ENCODE data around the gene RAB37.

Gene RAB37

GRCh38 chr17:74760404-74761105 is 23.5 kb downstream of the RAB37 start:
- DNase-seq (ENCODE audit: low read depth) = no peak

DNA sequence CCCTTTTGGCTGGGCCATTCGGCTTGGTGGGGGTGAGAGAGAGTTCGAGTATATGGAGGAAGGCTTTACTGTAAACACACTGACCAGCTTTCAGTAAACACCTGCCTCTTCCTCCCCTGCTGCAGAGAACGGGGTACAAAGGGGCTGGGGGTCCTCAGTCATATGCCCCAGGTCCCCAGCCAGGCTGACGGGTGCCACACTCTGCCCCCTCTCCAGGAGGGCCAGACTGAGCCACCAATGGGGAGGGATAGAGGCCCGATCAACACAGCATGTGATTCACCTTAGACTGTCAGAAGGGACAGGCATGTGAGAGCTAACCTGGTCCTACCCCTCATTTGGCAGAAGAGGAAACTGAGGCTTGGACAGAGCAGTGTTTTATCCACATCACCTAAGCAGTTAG is 24.4 kb downstream of the RAB37 start:
- DNase-seq (ENCODE audit: low read depth) = no peak

GRCh38 chr17:74761931-74762330 is 24.9 kb downstream of the RAB37 start:
- no peak for DNase-seq (ENCODE audit: low read depth)

DNA sequence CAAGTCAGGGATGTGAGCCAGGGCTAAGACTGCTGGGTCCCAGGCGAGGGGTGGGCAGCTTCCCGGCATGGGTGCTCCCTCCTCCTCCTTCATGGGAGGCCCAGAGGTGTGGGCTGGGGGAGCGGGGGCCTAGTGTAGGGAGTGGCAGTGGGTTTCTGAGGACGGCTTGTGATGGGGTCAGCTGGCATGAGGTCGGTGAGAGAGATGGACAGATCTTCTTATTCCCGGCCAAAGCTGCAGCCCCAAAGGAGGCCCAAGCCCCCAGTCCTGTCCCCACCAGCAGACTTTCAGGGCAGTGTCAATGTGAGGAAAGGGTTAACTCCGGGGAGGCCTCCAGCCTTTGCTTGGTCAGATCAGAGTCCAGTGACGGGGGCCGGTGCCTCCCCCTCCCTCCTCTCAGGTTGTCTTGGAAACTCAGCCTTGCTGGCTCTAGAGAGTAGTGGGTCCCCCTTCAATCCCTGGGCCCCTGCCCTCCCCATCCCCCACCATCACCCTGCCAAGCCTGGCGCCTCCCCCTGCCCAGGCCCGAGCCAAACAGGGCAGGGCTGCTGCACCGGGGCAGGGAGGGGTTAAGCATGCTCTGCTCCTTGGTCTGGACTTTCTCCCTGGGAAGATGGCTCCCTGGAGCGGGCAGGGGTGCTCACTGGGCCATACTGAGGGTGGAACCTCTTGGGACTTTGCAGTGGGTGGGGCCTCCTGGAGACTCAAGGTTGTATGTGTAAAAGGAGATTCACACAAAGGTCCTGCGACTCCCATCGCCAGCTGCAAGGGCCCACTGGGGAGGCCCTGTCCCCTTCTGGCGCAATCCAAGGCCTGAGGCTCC is 26.7 kb downstream of the RAB37 start:
- no peak for DNase-seq (ENCODE audit: low read depth)

DNA sequence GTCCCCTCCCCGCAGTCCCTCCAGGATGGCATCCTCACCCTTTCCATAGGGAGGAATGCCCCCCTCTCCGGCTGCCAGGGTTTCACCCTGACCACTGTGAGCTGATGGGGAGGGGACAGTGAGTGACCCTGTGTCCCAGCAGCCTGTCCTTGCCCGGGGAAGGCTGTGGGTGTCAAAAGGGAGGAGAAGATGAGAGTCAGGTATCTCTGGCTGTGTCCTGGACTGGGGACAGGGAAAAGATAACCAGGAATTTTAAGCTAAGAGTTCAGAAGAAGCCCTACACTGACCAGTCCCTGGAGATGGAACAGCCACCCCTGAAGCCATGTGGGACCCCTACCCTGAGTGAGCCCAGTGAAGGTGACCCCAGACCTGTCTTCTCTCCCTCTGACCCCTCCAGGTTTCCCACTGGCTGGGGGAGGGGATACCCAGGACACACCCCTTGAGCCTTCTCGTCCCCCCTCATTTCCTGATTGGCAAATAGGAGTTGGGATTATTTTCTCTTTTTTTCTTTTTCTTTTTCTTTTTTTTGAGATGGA is 27.8 kb downstream of the RAB37 start:
- no peak for DNase-seq (ENCODE audit: low read depth)

GRCh38 chr17:74766413-74766812 is 29.4 kb downstream of the RAB37 start:
- DNase-seq (ENCODE audit: low read depth) = no peak

DNA sequence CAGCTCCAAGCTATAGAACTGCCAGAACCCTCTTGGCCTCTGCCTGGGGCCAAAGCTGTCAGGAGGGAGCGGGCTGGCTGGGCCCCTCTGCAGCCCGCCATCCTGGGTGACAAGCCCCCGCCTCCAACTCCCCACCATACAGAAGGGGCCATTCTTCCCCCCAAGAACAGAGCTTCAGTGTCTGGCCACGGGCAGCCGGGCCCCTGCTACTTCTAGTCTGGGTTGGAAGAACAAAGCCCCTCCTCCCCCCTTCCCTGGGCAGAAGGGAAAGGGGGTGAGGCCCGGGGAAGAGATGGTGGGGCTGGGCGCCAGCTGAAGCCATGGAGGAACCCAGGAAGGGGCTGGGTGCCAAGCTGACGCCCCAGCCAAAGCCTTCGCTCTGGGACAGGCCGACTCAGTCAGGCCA is 30.1 kb downstream of the RAB37 start:
- DNase-seq (ENCODE audit: low read depth) = no peak

GRCh38 chr17:74768069-74768762 is 31.2 kb downstream of the RAB37 start:
- no peak for DNase-seq (ENCODE audit: low read depth)

DNA sequence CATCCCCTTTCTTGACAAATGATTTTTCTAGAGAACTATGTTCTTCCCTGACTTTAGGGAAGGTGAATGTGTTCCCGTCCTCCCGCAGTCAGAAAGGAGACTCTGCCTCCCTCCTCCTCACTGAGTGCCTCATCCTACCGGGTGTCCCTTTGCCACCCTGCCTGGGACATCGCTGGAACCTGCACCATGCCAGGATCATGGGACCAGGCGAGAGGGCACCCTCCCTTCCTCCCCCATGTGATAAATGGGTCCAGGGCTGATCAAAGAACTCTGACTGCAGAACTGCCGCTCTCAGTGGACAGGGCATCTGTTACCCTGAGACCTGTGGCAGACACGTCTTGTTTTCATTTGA is 31.7 kb downstream of the RAB37 start:
- DNase-seq (ENCODE audit: low read depth) = no peak

- no peak for DNase-seq (ENCODE audit: low read depth)
These were observed 32.3 kb downstream of the RAB37 start for GRCh38 chr17:74769266-74769855.

DNA sequence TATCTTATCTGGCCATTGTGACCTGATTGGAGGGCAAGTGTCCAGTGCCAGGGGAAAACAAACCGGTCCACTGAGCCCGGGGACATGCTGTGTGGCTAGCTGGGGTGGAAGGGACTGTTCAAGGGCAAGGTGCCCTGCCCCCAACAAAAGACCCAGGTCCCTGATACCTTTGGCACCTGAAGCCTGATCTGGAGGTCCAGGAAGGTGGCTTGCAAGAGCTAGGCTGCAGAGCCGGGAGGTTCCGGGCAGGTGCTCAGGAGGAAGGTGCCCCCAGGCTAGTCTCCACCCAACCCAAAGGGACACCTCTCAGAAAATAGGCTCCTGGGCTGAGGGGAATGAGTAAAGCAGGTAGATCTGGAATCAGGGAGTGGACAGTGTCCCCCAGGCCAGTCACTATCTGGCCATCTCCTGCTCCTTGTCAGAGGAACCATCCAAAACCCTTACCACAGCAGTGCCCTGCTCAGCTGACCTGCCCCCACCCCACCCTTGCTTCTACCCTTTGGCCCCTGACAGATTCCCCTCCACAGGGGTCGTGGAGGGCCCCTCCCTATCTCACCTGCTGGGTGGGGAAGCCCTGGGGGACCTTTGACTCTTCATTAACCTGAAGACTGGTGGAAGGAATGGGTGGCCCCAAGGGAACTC is 32.9 kb downstream of the RAB37 start:
- DNase-seq (ENCODE audit: low read depth) = no peak

DNA sequence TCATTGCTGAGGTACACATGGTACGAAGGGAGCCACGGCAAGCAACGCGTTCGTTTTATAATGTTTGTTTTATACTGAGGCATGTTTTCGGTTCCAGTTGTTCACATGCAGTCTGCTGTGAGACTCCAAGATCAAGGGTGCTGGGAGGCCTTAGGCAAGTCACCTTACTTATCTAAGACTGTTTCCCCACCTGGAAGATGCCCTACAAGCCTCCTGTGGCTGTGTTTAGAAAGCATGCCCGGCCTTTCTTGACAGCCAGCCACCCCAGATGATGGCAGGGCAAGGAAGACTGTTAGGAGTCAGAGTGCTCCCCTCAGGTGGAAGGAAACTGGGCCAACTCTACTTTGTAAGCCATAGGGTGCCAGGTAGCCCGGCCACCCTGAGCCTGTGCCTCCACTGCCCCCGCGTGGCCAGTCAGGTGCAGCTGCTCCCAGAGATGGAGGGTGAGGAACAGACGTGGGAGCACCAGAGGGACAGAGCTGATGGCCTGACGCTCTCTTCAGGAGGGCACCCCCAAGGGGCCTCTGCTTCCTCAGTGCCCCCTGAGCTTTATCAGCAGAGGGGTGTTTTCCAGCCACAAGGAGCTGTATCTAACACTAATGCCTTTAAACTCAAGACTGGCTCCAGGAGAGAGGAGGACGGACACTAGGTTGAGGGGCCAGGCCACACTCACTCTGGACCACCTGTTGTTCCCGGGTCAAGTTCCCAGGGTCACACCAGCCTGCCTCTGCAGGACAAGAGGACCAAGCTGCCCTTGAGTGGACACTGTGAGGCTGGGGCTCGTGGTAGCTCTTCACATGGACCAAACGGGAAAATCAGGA is 33.7 kb downstream of the RAB37 start:
- no peak for DNase-seq (ENCODE audit: low read depth)

DNA sequence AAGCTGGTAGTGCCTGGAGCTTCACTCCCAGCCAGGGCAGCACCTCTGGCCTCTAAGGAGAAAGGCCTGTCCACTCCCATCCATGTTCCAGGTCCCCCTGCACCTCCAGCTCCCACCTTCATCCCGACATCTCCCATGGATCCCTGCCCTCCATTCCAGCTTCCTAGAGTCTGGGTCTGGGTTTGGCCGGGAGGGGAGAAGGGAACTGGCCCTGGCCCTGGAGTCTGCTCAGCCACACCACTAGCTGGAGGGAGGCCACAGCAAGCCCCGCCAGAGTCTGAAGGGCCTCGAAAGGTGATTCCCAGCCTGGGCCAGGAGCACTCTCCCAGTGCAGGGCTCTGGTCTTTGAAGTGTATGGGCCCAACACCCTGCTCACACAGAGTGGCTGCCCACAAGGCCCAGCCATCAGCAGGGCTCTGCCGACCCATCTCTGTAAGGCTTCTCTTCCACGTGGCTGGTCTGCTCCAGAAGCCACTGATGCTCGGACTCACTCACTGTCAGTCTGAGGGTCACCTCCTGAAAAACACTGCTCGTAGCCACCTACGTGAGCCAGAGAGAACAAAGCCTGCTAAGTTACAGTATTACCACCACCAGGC is 34.4 kb downstream of the RAB37 start:
- no peak for DNase-seq (ENCODE audit: low read depth)

- DNase-seq (ENCODE audit: low read depth) = no peak
These were observed 35.0 kb downstream of the RAB37 start for GRCh38 chr17:74772053-74772452.

DNA sequence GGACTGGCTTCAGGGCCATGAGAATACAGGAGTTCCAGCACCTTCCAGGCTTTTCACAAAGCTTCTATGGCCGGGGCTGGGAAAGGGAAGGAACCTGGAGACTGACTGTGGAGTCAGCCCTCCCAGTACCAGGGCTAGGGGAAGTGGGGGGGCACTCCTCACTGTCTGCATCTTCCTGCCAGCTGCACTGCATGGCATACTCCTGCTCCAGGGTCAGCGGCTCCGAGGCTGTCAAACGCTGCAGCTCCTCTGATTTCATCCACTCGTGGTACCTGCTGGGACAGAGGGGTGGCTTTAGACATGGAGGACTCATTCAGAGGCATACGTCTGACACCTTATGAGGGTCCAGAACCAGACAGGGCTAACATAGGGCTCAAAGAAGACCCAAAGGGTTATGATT is 36.4 kb downstream of the RAB37 start:
- no peak for DNase-seq (ENCODE audit: low read depth)

DNA sequence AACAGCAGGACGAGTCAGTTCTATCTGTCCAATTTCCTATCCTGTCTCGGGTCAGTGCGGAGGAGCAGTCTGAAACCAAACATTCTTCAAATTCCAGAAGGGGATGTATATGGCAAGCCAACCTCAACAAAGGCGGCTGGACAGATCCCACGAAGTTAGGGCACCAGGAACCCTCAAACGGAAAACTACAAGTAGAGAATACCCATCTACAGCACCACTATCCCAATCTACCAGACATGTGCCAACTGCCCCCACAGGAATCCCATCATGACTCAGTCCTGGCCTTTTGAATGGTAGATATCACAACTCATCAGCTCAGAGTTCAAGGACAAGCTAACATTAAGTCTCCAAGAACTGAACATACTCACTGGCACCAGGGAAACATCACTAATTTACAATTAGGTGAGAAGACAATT is 36.8 kb downstream of the RAB37 start:
- peak; percentile 82 for DNase-seq (ENCODE audit: low read depth)

DNA sequence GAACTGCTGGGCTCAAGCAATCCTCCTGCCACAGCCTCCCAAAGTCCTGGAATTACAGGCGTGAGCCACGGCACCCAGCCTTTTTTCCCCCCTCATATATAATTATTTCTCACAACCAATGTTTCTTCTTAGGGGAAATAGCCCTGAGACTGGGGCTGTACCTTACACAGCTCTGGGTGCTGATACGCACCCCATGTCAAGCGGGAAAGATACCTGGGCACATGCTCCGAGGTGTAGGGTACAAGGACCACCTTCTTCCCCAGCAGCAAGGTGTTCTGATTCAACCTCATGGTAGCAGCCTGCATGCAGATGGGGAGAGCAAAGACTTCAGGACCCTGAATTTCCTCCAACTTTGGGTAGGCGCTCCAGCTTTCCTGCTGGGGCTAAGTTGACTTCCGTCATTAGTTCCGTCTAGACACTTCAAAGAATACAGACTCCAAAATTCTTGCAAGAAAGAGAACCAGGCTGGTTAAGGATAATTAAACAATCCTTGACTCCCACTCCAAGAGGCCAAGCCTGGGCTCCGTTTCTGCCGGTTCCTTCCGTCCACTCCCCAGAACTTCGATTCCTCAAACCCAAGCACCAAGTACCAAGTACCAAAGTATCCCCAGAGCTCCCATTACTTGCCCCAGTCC is 38.5 kb downstream of the RAB37 start:
- DNase-seq (ENCODE audit: low read depth) = no peak

DNA sequence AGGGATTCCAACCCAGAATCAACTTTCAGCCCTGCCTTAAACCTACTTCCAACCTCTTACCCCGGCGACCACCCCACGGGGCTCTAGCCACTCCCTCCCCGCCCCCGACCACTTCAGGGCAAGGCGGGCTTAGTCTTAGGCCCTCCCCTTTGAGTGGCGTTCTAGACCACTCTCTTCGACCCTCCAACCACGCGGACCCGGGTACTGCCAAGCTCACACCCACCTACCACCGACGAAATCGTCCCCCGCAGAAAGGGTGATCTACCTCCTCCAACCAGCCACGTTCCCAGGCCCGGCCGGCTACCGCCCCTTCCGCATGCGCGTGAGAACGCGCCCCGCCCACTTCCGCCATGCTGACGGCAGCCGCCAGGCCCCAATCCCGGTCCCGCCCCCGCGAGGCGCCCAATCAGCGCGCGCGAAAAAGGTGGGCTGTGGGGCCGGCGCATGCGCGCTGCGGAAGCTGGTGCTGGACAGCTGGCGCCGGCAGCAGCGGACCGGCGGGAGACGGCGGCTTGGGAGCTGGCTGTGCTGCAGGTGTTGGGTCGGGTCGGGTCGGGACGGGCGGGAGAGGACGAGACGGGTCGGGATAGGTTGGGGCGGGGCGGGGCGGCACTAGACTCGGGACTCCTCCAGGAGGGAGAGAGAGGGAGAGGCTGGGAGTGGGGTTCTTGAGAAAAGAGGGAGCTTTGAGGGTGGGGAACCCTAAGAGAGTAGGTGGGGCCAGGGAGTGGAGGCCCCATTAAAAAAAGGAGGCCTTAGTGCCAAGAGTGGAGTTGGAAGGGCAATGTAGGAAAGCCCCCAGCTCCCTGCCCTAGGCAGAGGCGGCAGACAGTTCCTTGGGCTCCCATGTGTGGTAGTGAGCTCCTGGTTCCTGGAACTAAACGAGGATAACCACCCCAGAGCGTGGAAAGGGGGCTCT is 39.2 kb downstream of the RAB37 start, which contains the start of gene NAT9:
TSS of gene NAT9 (minus strand) at position 302 of the 919 bp plus-strand sequence. CDS start 647 bp downstream, outside the sequence.
- DNase-seq (ENCODE audit: low read depth) = peak; percentile 94

DNA sequence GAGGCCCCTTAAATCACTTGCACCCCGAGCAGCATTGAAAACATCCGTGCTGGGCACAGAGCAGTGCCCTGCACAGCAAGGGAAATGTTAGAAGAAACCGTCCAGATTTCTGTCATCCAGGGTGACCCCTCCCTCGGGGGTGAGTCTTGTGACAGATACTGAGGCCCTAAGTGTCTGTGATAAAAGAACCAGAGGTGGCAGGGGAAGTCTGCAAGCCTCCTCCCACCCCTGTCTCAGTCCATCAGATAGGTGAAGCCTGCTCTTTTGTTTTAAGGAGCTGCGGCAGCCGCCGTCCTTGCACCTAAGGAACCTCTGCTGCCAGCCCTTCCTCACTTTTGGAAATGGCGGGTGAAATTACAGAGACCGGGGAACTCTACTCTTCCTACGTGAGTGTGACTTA is 39.9 kb downstream of the RAB37 start:
- DNase-seq (ENCODE audit: low read depth) = no peak
